PC-9 (cell line): ENCODE data around the gene RNF13. TPM values are rescaled to one million over a fixed set of nuclear protein-coding genes. Genes with fewer than 3 reads are reported as not detected.

Source experiments
- BruUV-seq: library from RNA; stranded (reverse); fragments of 400-500 nt; replicated peaks from 2 replicates; lab custom pipeline; 2021; lab: Mats Ljungman, UMichigan
- CTCF ChIA-PET: fragments of 300-600 bp; sonication (Branson Sonifier 250); formaldehyde crosslinking; loops from one replicate; lab custom pipeline; 2022; ENCODE audit warnings: antibody characterized with exemption; lab: Charles Lee
- POLR2A ChIA-PET: fragments of 300-600 bp; sonication (Branson Sonifier 250); formaldehyde crosslinking; loops from one replicate; lab custom pipeline; 2022; ENCODE audit warnings: antibody characterized with exemption; ENCODE audit not compliant: unreplicated experiment; lab: Charles Lee
- DNase-seq, 2 experiments: peaks; one replicate each; pipeline versions ENCODE4 v3.0.0 to v3.0.0-alpha.2; 2015 to 2022; ENCODE audit warnings: mixed read lengths in 1 of 2
- H2AFZ ChIP-seq: fragments of 200-600 bp; sonication (generic); 2 replicates; pipeline ENCODE4 v1.8.1; 2017; ENCODE audit warnings: antibody characterized with exemption
- H3F3A ChIP-seq: fragments of 200-600 bp; sonication (generic); 2 replicates; pipeline ENCODE4 v1.8.1; 2017; ENCODE audit warnings: antibody characterized with exemption, mild to moderate bottlenecking, low read depth; ENCODE audit not compliant: insufficient read depth
- H3K27ac ChIP-seq: fragments of 200-600 bp; sonication (generic); 2 replicates; pipeline ENCODE4 v1.6.1; 2016; ENCODE audit warnings: mixed run types
- H3K27me3 ChIP-seq: fragments of 200-600 bp; sonication (generic); 2 replicates; pipeline ENCODE4 v1.6.1; 2016; ENCODE audit warnings: low read depth, mixed run types; ENCODE audit not compliant: insufficient read depth
- H3K36me3 ChIP-seq: fragments of 200-600 bp; sonication (generic); 2 replicates; pipeline ENCODE4 v1.6.1; 2016; ENCODE audit warnings: low read depth, mixed run types
- H3K4me1 ChIP-seq: fragments of 200-600 bp; sonication (generic); replicated peaks from 2 replicates; pipeline ENCODE4 v1.6.1; 2016; ENCODE audit warnings: mixed run types; ENCODE audit not compliant: insufficient read depth
- H3K4me2 ChIP-seq: fragments of 200-600 bp; sonication (generic); 2 replicates; pipeline ENCODE4 v1.6.1; 2017; ENCODE audit warnings: mixed run types
- H3K4me3 ChIP-seq: fragments of 200-600 bp; sonication (generic); 2 replicates; pipeline ENCODE4 v1.6.1; 2016; ENCODE audit warnings: mixed run types
- H3K79me2 ChIP-seq: fragments of 200-600 bp; sonication (generic); 2 replicates; pipeline ENCODE4 v1.6.1; 2017; ENCODE audit warnings: low read depth, mixed run types
- H3K9me2 ChIP-seq: fragments of 200-600 bp; sonication (generic); 2 replicates; pipeline ENCODE4 v1.8.1; 2017; ENCODE audit warnings: mild to moderate bottlenecking; ENCODE audit not compliant: insufficient read depth
- H3K9me3 ChIP-seq: fragments of 200-600 bp; sonication (generic); 2 replicates; pipeline ENCODE4 v1.8.1; 2016; ENCODE audit warnings: low read depth; ENCODE audit not compliant: insufficient read depth
- H4K20me1 ChIP-seq: fragments of 200-600 bp; sonication (generic); 2 replicates; pipeline ENCODE4 v1.8.1; 2017; ENCODE audit not compliant: insufficient read depth
- CTCF ChIP-seq: fragments of 200-600 bp; sonication (generic); conservative IDR thresholded peaks from 2 replicates; pipeline ENCODE4 v1.6.1; 2017; ENCODE audit warnings: mixed run types, antibody characterized with exemption, mild to moderate bottlenecking, moderate library complexity
- EZH2 ChIP-seq: fragments of 200-600 bp; sonication (generic); IDR thresholded peaks from 2 replicates; pipeline ENCODE4 v1.8.0; 2017; ENCODE audit warnings: antibody characterized with exemption, low read depth
- intact Hi-C: fragments of 100-400 bp; cut with micrococcal nuclease; formaldehyde crosslinking; loops from one replicate; pipeline ENCODE4 v1.10.0; 2022; ENCODE audit not compliant: unreplicated experiment
- total RNA-seq: library from RNA; stranded (reverse); gene quantifications from 2 replicates; pipeline ENCODE4 v1.2.3, GENCODE V29; 2021

The RNF13 gene
- total RNA-seq, 1 experiment from 2014 or later, result 65.0 TPM

DNA sequence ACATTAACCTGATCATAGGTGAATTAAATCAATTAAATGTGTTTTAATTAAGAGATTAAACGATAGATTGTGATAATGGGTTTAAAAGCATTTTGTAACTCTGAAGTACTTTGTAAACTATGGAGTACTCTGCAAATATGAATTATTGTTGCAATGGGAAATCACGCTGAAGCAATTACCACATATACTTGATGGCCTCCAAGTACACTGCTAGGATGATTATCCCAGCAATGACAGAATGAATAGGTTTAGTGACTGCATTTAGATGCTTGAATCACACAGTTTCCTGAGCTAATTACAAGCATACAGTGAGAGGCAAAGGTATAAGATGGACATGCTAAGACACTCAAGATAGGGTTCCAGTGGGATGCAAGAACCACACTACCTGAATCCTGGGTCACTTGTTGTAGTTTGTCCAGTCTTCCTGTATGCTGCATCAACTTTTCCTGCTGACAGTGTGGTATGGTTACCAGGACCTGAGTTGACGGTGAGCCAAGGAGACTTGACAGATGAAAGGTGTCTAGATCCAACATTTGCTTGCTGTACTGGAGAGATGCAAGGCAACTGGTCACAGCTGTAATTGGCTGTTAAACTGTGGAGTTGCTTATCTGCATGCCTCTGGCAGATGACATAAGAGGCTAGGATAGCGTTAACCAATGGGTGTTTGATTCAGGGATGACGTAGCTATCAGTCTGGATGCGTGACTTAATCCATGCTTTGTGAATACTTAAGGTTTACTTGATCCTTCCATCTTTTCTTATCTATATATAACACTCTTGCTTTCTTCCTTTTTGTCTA is 38.0 kb downstream of the RNF13 start:
- TF ChIP-seq CTCF (no peak), EZH2 (no peak)
- peaks cover 24% of the 10 kb centered on the region for H3K36me3 ChIP-seq
- 0 out of 2 replicates have a peak, but pooled peaks cover 5% of the 10 kb centered on the region for H3K79me2 ChIP-seq
- H3K27ac ChIP-seq, result no peak overlapping the region
- no peak for DNase-seq
- intact Hi-C loops, result no loop called here
- no peak overlapping the region for H2AFZ ChIP-seq
- no peak overlapping the region for H3K4me2 ChIP-seq
- peaks cover 13% of the 10 kb centered on the region for H4K20me1 ChIP-seq
- H3K4me1 ChIP-seq, result no peaks in the 10 kb centered on the region
- ChIA-PET CTCF (interaction anchor here (0.5 kb wide), 1 partner anchor 338 kb away, joined by 11 read pairs; no protein-coding TSS in a partner anchor), POLR2A (interaction anchor here (0.7 kb wide), 1 partner anchor 37 kb away, joined by 4 read pairs; no protein-coding TSS in a partner anchor)
- no TSS peak for BruUV-seq
- no peaks in the 10 kb centered on the region for H3K9me3 ChIP-seq
- peaks cover 10% of the 10 kb centered on the region; the same call in 1 of the 2 replicates for H3F3A ChIP-seq
- no peak overlapping the region for H3K4me3 ChIP-seq
- no peaks in the 10 kb centered on the region for H3K9me2 ChIP-seq
- no peaks in the 10 kb centered on the region for H3K27me3 ChIP-seq

- Histone ChIP-seq H3K9me3 (no peaks in the 10 kb centered on the region), H3K4me1 (no peaks in the 10 kb centered on the region), H3K79me2 (peaks cover 5% of the 10 kb centered on the region), H3K27ac (no peak overlapping the region), H3K27me3 (no peaks in the 10 kb centered on the region), H3K36me3 (peaks cover 19% of the 10 kb centered on the region), H3F3A (no peaks in the 10 kb centered on the region), H3K4me2 (no peak overlapping the region), H2AFZ (no peak overlapping the region), H3K9me2 (no peaks in the 10 kb centered on the region), H3K4me3 (no peak overlapping the region), H4K20me1 (peaks cover 6% of the 10 kb centered on the region; the same call in 1 of the 2 replicates)
- ChIA-PET POLR2A (no interaction called here), CTCF (no interaction called here)
- TF ChIP-seq CTCF (no peak), EZH2 (no peak)
- intact Hi-C loops, result no loop called here
- no TSS peak for BruUV-seq
- no peak for DNase-seq
Observed at GRCh38 chr3:149858911-149859310, 45.9 kb downstream of the RNF13 start.

DNA sequence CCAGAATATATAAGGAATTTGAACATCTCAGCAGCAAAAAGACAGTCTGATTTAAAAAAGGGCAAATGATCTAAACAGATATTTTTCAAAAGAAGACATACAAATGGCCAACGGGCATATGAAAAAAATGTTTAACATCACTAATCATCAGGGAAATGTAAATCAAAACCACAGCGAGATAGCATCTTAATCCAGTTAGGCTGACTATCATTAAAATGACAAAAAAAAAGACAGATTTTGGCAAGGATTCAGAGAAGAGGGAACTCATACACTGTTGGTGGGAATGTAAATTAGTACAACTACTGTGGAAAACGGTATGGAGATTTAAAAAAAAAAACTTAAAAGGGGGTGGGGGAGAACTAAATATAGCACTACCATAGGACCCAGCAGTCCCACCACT is 47.9 kb downstream of the RNF13 start:
- no peaks in the 10 kb centered on the region for H3K9me2 ChIP-seq
- H3K27me3 ChIP-seq, result no peaks in the 10 kb centered on the region
- no TSS peak for BruUV-seq
- H3K4me3 ChIP-seq, result no peak overlapping the region
- H4K20me1 ChIP-seq, result peaks cover 6% of the 10 kb centered on the region; the same call in 1 of the 2 replicates
- no peak for DNase-seq
- peaks cover 5% of the 10 kb centered on the region for H3K79me2 ChIP-seq
- CTCF ChIA-PET, result no interaction called here
- intact Hi-C loops, result no loop called here
- no peaks in the 10 kb centered on the region for H3F3A ChIP-seq
- peaks cover 9% of the 10 kb centered on the region for H3K36me3 ChIP-seq
- no peak overlapping the region for H3K4me2 ChIP-seq
- H3K4me1 ChIP-seq, result no peaks in the 10 kb centered on the region
- POLR2A ChIA-PET, result no interaction called here
- no peaks in the 10 kb centered on the region for H3K9me3 ChIP-seq
- no peak for TF ChIP-seq EZH2
- no peak for TF ChIP-seq CTCF
- no peak overlapping the region for H3K27ac ChIP-seq
- no peak overlapping the region for H2AFZ ChIP-seq
